HG03521 (cell line): ENCODE data around the gene POM121L2.

Experiments
- ATAC-seq: cut with Tn5 transposase; IDR thresholded peaks from one replicate; pipeline ENCODE4 v1.9.1; 2021; ENCODE audit warnings: mild to moderate bottlenecking, moderate library complexity; ENCODE audit not compliant: unreplicated experiment

The POM121L2 gene

GRCh38 chr6:27260836-27261375 is 51.2 kb downstream of the POM121L2 start:
- ATAC-seq = no peak

- ATAC-seq = no peak
These were observed 51.7 kb downstream of the POM121L2 start for GRCh38 chr6:27260369-27260768.
